Measurements from ENCODE around the gene SPAG16.

Gene SPAG16

DNA sequence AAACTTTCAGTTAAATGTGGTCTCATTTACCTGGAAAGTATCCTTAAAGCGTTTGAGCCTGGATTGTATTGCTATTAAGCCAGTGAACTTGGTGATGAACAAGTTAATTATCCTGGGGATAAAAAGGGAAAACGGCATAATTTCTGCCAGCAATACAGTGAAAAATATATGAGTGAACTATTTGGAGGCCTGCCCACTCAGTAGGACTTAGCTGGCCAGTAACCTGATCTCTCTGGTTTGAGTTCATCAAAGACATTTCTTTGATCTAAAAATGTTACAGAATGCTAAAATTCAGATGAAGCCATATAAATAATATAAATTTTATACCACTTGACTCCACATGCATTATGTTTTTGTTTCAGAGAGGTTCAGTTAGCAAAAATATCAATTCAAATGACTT, 885.5 kb downstream of the SPAG16 start:
- DNase-seq: no peak
- no peak overlapping the region for H3K27ac ChIP-seq
- H3K9me3 ChIP-seq (ENCODE audit: severe bottlenecking): no peaks in the 10 kb centered on the region

DNA sequence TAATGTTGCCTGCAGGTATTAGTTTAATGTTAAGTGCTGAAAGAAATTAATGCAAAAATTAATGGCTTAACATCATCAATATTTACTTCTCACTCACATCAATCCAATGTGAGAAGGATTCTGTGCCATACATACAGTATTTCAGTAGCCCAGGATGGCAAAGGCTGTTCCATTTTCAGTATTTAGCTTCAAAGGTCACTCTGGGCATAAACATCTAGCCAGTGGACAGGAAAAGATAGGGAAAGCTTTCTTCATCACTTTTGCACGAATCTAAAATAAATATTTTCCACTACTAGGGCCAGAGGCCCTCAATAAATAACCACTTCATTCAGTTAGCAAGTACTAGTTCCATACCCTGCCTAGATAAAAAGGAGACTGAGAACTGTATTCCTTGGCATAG, 890.3 kb downstream of the SPAG16 start:
- H3K27me3 ChIP-seq (ENCODE audit: insufficient read depth, low read depth, severe bottlenecking): no peaks in the 10 kb centered on the region
- H3K36me3 ChIP-seq: no peaks in the 10 kb centered on the region
- TF ChIP-seq, protein P1, sequence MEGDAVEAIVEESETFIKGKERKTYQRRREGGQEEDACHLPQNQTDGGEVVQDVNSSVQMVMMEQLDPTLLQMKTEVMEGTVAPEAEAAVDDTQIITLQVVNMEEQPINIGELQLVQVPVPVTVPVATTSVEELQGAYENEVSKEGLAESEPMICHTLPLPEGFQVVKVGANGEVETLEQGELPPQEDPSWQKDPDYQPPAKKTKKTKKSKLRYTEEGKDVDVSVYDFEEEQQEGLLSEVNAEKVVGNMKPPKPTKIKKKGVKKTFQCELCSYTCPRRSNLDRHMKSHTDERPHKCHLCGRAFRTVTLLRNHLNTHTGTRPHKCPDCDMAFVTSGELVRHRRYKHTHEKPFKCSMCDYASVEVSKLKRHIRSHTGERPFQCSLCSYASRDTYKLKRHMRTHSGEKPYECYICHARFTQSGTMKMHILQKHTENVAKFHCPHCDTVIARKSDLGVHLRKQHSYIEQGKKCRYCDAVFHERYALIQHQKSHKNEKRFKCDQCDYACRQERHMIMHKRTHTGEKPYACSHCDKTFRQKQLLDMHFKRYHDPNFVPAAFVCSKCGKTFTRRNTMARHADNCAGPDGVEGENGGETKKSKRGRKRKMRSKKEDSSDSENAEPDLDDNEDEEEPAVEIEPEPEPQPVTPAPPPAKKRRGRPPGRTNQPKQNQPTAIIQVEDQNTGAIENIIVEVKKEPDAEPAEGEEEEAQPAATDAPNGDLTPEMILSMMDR (IDR thresholded peaks at IDR 0.05; ENCODE audit: low read depth, low read length): no peak
- H3K27ac ChIP-seq: no peak overlapping the region
- no peaks in the 10 kb centered on the region for H3K9me3 ChIP-seq (ENCODE audit: severe bottlenecking)
- no peak overlapping the region for H3K4me3 ChIP-seq (ENCODE audit: low read depth, low read length)
- DNase-seq: no peak

More for the DNA sequence above, 885.5 kb downstream of the SPAG16 start:
- no peaks in the 10 kb centered on the region for H3K36me3 ChIP-seq
- H3K4me3 ChIP-seq (ENCODE audit: low read depth, low read length): no peak overlapping the region
- no peaks in the 10 kb centered on the region for H3K27me3 ChIP-seq (ENCODE audit: insufficient read depth, low read depth, severe bottlenecking)
- TF ChIP-seq, protein P1 (IDR thresholded peaks at IDR 0.05; ENCODE audit: low read depth, low read length): no peak

DNA sequence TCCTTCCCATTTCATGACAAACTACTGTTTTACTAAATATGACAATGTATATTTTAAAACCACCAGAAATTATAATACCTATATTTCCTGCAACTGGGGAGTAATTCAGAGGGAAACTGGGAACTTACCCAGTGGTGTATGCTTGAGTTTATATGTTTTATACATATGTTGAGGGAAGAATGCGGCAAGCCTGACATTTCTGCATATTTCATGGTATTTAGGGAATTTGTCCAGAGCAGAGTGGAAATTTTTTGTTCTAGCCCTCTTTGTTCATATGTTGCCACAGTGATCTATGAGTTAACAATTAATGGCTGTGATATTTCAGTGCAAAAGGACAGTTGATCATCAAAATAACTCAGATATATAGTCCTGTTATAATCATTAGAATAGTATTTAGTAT, 895.8 kb downstream of the SPAG16 start:
- Histone ChIP-seq H3K36me3 (no peaks in the 10 kb centered on the region), H3K4me3 (ENCODE audit: low read depth, low read length) (no peak overlapping the region), H3K27me3 (ENCODE audit: insufficient read depth, low read depth, severe bottlenecking) (no peaks in the 10 kb centered on the region), H3K9me3 (ENCODE audit: severe bottlenecking) (no peaks in the 10 kb centered on the region), H3K27ac (no peak overlapping the region)
- no peak for DNase-seq
- TF ChIP-seq, protein P1 (IDR thresholded peaks at IDR 0.05; ENCODE audit: low read depth, low read length): no peak

DNA sequence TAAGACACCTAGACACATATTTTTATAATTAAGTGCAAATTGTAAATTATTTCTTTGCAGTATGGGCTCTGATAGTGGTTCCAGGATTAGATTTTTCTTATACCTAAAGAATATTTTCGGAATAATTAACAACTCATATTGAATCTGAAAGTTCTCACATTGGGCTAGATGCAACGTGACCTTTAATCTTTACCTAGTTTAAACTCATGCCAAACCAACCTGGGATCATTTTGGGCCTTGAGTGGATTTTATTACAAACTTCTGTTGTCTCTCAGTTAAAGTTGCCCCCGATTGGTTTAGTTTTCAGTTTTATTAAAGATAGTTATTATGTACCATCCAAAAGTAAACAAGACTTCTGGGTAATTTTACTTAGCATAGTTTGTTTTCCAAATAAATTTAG, 896.4 kb downstream of the SPAG16 start:
- Histone ChIP-seq H3K4me3 (ENCODE audit: low read depth, low read length) (no peak overlapping the region), H3K36me3 (no peaks in the 10 kb centered on the region), H3K27ac (no peak overlapping the region), H3K27me3 (ENCODE audit: insufficient read depth, low read depth, severe bottlenecking) (no peaks in the 10 kb centered on the region), H3K9me3 (ENCODE audit: severe bottlenecking) (no peaks in the 10 kb centered on the region)
- TF ChIP-seq, protein P1 (IDR thresholded peaks at IDR 0.05; ENCODE audit: low read depth, low read length): no peak
- DNase-seq: no peak

DNA sequence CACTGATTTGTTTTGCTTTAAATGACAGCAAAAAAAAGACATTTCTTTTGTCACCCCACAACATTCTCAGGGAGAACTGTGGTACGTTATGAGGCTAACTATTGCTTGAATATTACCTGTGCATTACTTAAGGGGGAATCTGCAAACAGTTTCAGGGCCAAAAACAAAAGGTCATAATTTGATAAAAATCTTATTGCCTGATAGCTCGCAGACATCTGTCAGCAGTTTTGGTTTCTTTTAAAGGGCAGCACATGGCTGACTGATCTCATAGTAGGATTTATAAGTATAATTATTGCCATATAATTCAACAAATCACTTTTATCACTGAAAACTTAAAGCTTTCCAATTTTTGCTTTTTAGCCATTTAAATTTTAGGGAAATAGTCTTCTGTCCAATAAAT, 900.2 kb downstream of the SPAG16 start:
- H3K27me3 ChIP-seq (ENCODE audit: insufficient read depth, low read depth, severe bottlenecking): no peaks in the 10 kb centered on the region
- H3K36me3 ChIP-seq: no peaks in the 10 kb centered on the region

DNA sequence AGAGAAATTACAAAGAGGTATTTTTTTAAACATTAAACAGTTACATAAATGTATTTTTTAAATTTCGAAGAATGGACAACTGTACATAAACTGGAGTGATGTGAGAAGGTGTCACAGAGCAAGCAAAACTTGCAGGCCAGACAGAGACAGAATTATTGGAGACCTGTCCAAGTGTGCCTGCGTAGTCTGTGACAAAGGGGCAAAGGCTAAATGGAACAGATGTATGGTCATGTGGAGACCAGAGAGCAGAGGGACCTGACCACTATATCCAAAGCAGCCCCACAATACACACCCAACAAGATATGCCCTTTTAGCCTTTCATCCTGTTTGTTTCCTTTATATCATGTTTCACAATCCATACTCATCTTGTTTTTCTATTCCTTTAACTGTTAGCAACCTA, 901.3 kb downstream of the SPAG16 start:
- no peak overlapping the region for H3K27ac ChIP-seq
- no peak overlapping the region for H3K4me3 ChIP-seq (ENCODE audit: low read depth, low read length)
- H3K36me3 ChIP-seq: no peaks in the 10 kb centered on the region
- no peaks in the 10 kb centered on the region for H3K9me3 ChIP-seq (ENCODE audit: severe bottlenecking)
- no peak for DNase-seq
- no peaks in the 10 kb centered on the region for H3K27me3 ChIP-seq (ENCODE audit: insufficient read depth, low read depth, severe bottlenecking)
- TF ChIP-seq, protein P1 (IDR thresholded peaks at IDR 0.05; ENCODE audit: low read depth, low read length): no peak

More for the DNA sequence above, 900.2 kb downstream of the SPAG16 start:
- Histone ChIP-seq H3K4me3 (ENCODE audit: low read depth, low read length) (no peak overlapping the region), H3K27ac (no peak overlapping the region), H3K9me3 (ENCODE audit: severe bottlenecking) (no peaks in the 10 kb centered on the region)
- no peak for DNase-seq
- TF ChIP-seq, protein P1 (IDR thresholded peaks at IDR 0.05; ENCODE audit: low read depth, low read length): no peak

Measured in WERI-Rb-1 (cell line).